Loucy (cell line): ENCODE data around the gene MRPS16.

ENCODE experiments used
- CTCF ChIP-seq: fragments of 200-600 bp; sonication (generic); conservative IDR thresholded peaks from 2 replicates; pipeline ENCODE4 v1.5.1; 2014; ENCODE audit warnings: mild to moderate bottlenecking, antibody characterized with exemption, low read length
- EZH2phosphoT487 ChIP-seq: fragments of 200-600 bp; IDR thresholded peaks from 2 replicates; pipeline ENCODE4 v1.6.1; 2018; ENCODE audit warnings: antibody characterized with exemption, mild to moderate bottlenecking, moderate library complexity, borderline replicate concordance

GRCh38 chr10:73219384-73219783 is 33.1 kb downstream of the MRPS16 start:
- TF ChIP-seq CTCF (no peak), EZH2phosphoT487 (no peak)
